Upper lobe of left lung (tissue), 4 donors: ENCODE results near the gene MCM9.

Experiments
- EP300 ChIP-seq, 4 donors: sonication (generic); formaldehyde crosslinking; IDR thresholded peaks; one replicate each; pipeline ENCODE4 v1.5.1; 2017; ENCODE audit warnings: antibody characterized with exemption in 4 of 4, control low read depth in 2 of 4
- TF ChIP-seq, protein P1 (sequence below), 6 experiments: fragments of 450-650 bp in 4 of 6; fragments of 200-600 bp in 2 of 6; sonication (generic) in 2 of 6; IDR thresholded peaks; one replicate each; pipeline ENCODE4 v1.5.1; 2016 to 2019; ENCODE audit warnings: antibody characterized with exemption in 6 of 6

DNA sequence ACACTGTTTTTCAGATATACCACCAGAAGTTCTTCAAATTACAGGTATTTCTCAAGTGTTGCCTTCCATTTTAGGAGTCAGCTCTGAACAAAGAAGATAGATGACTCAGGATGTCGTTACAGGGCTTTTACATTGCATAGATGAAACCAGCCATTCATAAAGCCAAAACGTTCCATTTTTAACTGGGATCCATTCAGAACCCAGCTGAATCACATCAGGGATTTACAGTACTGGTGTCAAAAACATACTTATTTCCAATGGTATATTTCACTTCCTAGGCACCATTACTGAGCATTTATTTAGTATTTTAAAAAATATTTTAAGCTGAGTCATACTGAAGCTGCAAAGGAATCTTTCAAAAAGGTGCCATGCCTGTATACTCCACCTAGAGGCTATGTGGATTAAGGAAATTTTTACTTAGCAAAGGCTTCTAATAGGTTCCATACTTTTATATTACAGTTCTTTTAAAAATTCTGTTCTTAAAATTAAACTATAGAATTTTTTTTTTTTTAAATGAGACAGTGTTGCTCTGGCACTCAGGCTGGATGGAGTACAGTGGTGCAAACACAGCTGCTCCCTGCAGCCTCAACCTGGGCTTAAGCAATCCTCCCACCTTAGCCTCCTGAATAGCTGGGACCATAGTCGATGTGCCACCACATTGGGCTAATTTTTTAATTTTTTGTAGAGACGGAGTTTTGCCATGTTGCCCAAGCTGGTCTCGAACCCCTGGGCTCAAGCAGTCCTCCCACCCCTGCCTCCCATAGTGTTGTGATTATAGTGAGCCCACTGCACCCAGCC is 38.4 kb downstream of the MCM9 start:
- TF ChIP-seq, protein P1, sequence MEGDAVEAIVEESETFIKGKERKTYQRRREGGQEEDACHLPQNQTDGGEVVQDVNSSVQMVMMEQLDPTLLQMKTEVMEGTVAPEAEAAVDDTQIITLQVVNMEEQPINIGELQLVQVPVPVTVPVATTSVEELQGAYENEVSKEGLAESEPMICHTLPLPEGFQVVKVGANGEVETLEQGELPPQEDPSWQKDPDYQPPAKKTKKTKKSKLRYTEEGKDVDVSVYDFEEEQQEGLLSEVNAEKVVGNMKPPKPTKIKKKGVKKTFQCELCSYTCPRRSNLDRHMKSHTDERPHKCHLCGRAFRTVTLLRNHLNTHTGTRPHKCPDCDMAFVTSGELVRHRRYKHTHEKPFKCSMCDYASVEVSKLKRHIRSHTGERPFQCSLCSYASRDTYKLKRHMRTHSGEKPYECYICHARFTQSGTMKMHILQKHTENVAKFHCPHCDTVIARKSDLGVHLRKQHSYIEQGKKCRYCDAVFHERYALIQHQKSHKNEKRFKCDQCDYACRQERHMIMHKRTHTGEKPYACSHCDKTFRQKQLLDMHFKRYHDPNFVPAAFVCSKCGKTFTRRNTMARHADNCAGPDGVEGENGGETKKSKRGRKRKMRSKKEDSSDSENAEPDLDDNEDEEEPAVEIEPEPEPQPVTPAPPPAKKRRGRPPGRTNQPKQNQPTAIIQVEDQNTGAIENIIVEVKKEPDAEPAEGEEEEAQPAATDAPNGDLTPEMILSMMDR (IDR thresholded peaks at IDR 0.05) = peak in 3 of 6 experiments; percentile 23 to 30 (median 28)
- TF ChIP-seq EP300 (IDR thresholded peaks at IDR 0.05) = no peak
